GM19455 (cell line): ENCODE data around the gene GNAZ.

Source experiments
- ATAC-seq: cut with Tn5 transposase; IDR thresholded peaks from one replicate; pipeline ENCODE4 v1.9.1; 2021; ENCODE audit not compliant: unreplicated experiment

GNAZ gene

GRCh38 chr22:23150762-23151161, 80.4 kb downstream of the GNAZ start:
- ATAC-seq = no peak

GRCh38 chr22:23151827-23152226, 81.5 kb downstream of the GNAZ start:
- no peak for ATAC-seq

GRCh38 chr22:23152238-23153114, 82.2 kb downstream of the GNAZ start:
- no peak for ATAC-seq

- no peak for ATAC-seq
These were observed 83.7 kb downstream of the GNAZ start for GRCh38 chr22:23153994-23154393.

- no peak for ATAC-seq
These were observed 84.1 kb downstream of the GNAZ start for GRCh38 chr22:23154461-23154860.

- ATAC-seq = no peak
These were observed 84.8 kb downstream of the GNAZ start for GRCh38 chr22:23155143-23155542.

GRCh38 chr22:23155831-23156230, 85.5 kb downstream of the GNAZ start:
- ATAC-seq = no peak

- ATAC-seq = no peak
These were observed 86.0 kb downstream of the GNAZ start for GRCh38 chr22:23156286-23156685.

GRCh38 chr22:23157560-23158515, 87.5 kb downstream of the GNAZ start:
- ATAC-seq = no peak

- no peak for ATAC-seq
These were observed 88.4 kb downstream of the GNAZ start for GRCh38 chr22:23158516-23159290.

- no peak for ATAC-seq
These were observed 88.9 kb downstream of the GNAZ start for GRCh38 chr22:23159291-23159630.

GRCh38 chr22:23161029-23161428, 90.7 kb downstream of the GNAZ start:
- ATAC-seq = no peak

GRCh38 chr22:23161574-23161973, 91.3 kb downstream of the GNAZ start:
- ATAC-seq = no peak

- ATAC-seq = no peak
These were observed 93.3 kb downstream of the GNAZ start for GRCh38 chr22:23163665-23164064.

- no peak for ATAC-seq
These were observed 93.8 kb downstream of the GNAZ start for GRCh38 chr22:23164091-23164490.

- no peak for ATAC-seq
These were observed 95.9 kb downstream of the GNAZ start for GRCh38 chr22:23166042-23166831.

GRCh38 chr22:23166841-23167616, 96.7 kb downstream of the GNAZ start:
- no peak for ATAC-seq

GRCh38 chr22:23168391-23169042, 98.2 kb downstream of the GNAZ start:
- no peak for ATAC-seq

- no peak for ATAC-seq
These were observed 98.7 kb downstream of the GNAZ start for GRCh38 chr22:23169043-23169406.
